Esophagus muscularis mucosa (tissue), 4 donors: Measurements from ENCODE around the gene RXRA. TPM values are rescaled to one million over a fixed set of nuclear protein-coding genes. Genes with fewer than 3 reads are reported as not detected.

Source experiments
- DNase-seq: peaks from one replicate; pipeline ENCODE4 v3.0.0-alpha.2; 2017; ENCODE audit errors: extremely low spot score
- H3K27ac ChIP-seq, 4 donors: fragments of 200-600 bp; sonication (generic); replicated peaks in 1 of 4; 1 replicate in 3 of 4; 2 replicates in 1 of 4; pipeline ENCODE4 v1.5.1; 2016 to 2019; ENCODE audit warnings: mild to moderate bottlenecking in 1 of 4
- H3K27me3 ChIP-seq, 4 donors: fragments of 200-600 bp; sonication (generic); one replicate each; pipeline versions ENCODE4 v1.5.1 to v1.6.0; 2016 to 2019
- H3K36me3 ChIP-seq, 4 donors: fragments of 200-600 bp; sonication (generic); one replicate each; pipeline ENCODE4 v1.5.1; 2016 to 2019
- H3K4me1 ChIP-seq, 4 donors: fragments of 200-600 bp; sonication (generic); one replicate each; pipeline ENCODE4 v1.5.1; 2016 to 2019
- H3K4me3 ChIP-seq, 4 donors: fragments of 200-600 bp; sonication (generic); 1 replicate in 2 of 4; 2 replicates in 2 of 4; pipeline ENCODE4 v1.5.1; 2016 to 2019; ENCODE audit warnings: mild to moderate bottlenecking in 4 of 4, moderate library complexity in 1 of 4
- H3K9me3 ChIP-seq, 4 donors: fragments of 200-600 bp; sonication (generic); 1 replicate in 3 of 4; 2 replicates in 1 of 4; pipeline ENCODE4 v1.5.1; 2016 to 2019
- EP300 ChIP-seq: sonication (generic); formaldehyde crosslinking; IDR thresholded peaks from one replicate; pipeline ENCODE4 v1.6.1; 2017; ENCODE audit warnings: antibody characterized with exemption
- POLR2A ChIP-seq: fragments of 450-650 bp; IDR thresholded peaks from one replicate; pipeline ENCODE4 v1.6.1; 2017; ENCODE audit warnings: antibody characterized with exemption, moderate library complexity, mild to moderate bottlenecking, low read depth
- POLR2AphosphoS5 ChIP-seq, 2 donors: sonication (generic); formaldehyde crosslinking; IDR thresholded peaks; one replicate each; pipeline ENCODE4 v1.6.1; 2017; ENCODE audit warnings: antibody characterized with exemption in 2 of 2
- WGBS: methylation state at CpG from one replicate; pipeline ENCODE4 v1.1.5; 2018; 5-methylcytosine and 5-hydroxymethylcytosine counted together
- intact Hi-C: fragments of 100-400 bp; cut with DNase I; formaldehyde crosslinking; loops from one replicate; pipeline ENCODE4 v1.15.1; 2023
- total RNA-seq, 4 donors: library from RNA; depleted of rRNA; stranded (reverse); fragments of >200 nt; gene quantifications; one replicate each; pipeline versions ENCODE4 v1.1.0 to v1.2.1, GENCODE V29; 2016
- TF ChIP-seq, protein P1 (sequence below), 3 experiments: fragments of 200-600 bp in 2 of 3; fragments of 450-650 bp in 1 of 3; sonication (generic) in 2 of 3; IDR thresholded peaks; one replicate each; pipeline ENCODE4 v1.5.1; 2017 to 2019; ENCODE audit warnings: antibody characterized with exemption in 3 of 3, mild to moderate bottlenecking in 2 of 3, moderate library complexity in 1 of 3

Gene RXRA
- total RNA-seq, 4 donors from 2014 or later, result 46.4 to 81.0 (median 63.7) TPM

DNA sequence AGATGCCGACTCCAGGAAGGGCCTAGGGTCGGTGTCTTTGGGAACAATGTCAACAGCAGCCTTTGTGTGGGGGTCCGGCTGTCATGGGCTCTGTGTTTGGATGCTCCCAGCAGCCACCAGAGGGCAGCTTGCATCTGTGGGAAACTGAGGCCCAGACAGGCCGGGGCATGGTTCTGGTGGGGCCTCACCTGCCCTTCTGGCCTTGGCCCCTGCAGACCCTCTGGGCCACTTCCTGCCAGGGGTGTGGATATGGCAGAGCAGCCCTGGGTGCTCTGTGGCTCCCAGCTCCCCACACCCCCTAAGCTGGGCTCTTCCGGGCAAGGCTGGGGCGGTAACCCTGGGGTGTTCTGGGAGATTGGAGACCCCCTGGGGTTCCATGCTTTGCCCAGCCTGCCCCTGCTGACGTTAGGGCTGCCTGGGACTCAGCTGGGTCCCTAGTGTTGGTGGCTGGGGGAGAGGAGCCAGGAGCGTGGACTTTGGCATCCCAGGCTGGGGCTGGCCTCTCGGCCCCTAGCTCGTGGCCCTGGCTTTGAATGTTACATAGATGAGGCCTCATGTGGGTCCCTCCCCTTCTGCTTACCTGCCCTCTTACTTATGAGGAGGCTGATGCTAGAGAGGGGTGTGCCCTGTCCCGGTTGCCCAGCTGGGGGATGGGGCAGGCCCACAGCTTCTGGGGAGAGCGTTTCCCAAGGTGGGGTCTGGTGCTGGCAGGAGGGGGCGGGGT, 38.3 kb downstream of the RXRA start:
- Histone ChIP-seq H3K27me3 (no peaks in the 10 kb centered on the region), H3K9me3 (no peaks in the 10 kb centered on the region), H3K27ac (peak overlapping the region; percentile 86 to 91 (median 90)), H3K36me3 (no peaks in the 10 kb centered on the region), H3K4me3 (no peak overlapping the region), H3K4me1 (peaks cover 72 to 94% (median 91%) of the 10 kb centered on the region in 4 donors)
- no peak for DNase-seq
- WGBS, result 73% methylated on average over 12 of the region's 13 CpGs
- TF ChIP-seq, protein P1, sequence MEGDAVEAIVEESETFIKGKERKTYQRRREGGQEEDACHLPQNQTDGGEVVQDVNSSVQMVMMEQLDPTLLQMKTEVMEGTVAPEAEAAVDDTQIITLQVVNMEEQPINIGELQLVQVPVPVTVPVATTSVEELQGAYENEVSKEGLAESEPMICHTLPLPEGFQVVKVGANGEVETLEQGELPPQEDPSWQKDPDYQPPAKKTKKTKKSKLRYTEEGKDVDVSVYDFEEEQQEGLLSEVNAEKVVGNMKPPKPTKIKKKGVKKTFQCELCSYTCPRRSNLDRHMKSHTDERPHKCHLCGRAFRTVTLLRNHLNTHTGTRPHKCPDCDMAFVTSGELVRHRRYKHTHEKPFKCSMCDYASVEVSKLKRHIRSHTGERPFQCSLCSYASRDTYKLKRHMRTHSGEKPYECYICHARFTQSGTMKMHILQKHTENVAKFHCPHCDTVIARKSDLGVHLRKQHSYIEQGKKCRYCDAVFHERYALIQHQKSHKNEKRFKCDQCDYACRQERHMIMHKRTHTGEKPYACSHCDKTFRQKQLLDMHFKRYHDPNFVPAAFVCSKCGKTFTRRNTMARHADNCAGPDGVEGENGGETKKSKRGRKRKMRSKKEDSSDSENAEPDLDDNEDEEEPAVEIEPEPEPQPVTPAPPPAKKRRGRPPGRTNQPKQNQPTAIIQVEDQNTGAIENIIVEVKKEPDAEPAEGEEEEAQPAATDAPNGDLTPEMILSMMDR (IDR thresholded peaks at IDR 0.05), result peak in 2 of 3 experiments; percentile 12 to 28
- TF ChIP-seq EP300, result no peak
- intact Hi-C loops, result loop anchor here (5.0 kb wide), 1 partner anchor 37 kb away; the partner anchor contains the start of gene RXRA

DNA sequence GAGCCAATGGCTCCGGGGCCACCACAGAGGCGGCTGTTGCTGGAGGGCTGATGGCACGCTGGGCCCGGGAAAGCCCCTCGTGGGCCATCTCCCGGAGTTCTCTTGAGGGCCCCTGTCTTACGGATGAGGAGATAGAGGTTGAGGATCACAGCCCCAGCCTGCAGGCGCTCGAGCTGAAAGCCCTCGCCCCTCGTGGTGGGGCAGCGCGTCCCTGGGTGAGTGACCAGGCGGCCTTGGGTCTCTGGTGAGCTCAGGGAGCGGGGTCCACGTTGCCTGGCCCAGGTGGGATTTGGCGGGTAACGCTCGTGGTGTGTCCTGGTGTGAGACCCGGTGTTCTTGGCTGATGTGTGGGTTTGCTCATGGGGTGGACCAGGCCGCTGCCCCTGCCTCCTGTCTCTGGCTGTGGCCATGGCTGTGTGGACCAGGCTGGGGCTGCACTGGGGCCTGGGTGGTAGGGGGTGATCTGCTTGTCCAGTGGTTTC, 38.9 kb downstream of the RXRA start:
- H3K27ac ChIP-seq, result peak overlapping the region; percentile 86 to 91 (median 90)
- TF ChIP-seq EP300 (no peak), POLR2AphosphoS5 (IDR thresholded peaks at IDR 0.05) (no peak)
- peaks cover 72 to 94% (median 91%) of the 10 kb centered on the region in 4 donors for H3K4me1 ChIP-seq
- intact Hi-C loops, result loop anchor here (5.0 kb wide), 1 partner anchor 38 kb away; the partner anchor contains the start of gene RXRA
- H3K9me3 ChIP-seq, result no peaks in the 10 kb centered on the region
- H3K36me3 ChIP-seq, result no peaks in the 10 kb centered on the region
- DNase-seq, result no peak
- WGBS, result 82% methylated on average over 9 of the region's 21 CpGs
- H3K4me3 ChIP-seq, result no peak overlapping the region
- no peaks in the 10 kb centered on the region for H3K27me3 ChIP-seq

DNA sequence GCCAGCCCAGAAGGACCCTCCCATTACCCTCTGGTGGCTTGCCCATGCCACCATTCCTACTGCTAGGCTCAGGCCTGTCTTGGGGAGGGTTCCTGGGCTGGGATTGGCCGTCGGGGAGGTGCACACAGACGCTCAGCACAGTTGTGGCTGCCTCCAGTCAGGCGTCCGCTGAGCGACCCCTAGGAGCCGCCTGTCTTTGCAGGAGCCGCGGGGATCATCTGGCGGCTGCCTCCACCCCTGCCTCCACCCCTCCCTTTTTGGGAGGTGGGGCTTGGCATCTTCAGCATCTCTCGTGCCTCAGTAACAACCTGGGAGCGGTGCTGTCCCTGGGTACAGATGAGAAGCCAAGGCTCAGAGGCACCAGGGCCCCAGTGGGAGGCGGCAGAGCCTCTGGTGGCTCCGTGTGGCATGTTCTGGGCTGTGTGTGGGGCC, 39.6 kb downstream of the RXRA start:
- peaks cover 72 to 94% (median 91%) of the 10 kb centered on the region in 4 donors for H3K4me1 ChIP-seq
- no peaks in the 10 kb centered on the region for H3K27me3 ChIP-seq
- WGBS, result 13% methylated on average over 2 of the region's 14 CpGs
- TF ChIP-seq, protein P1 (IDR thresholded peaks at IDR 0.05), result peak; percentile 21 to 24 (median 23)
- TF ChIP-seq POLR2A, result no peak
- peak overlapping the region; percentile 32 to 55 (median 44) for H3K4me3 ChIP-seq
- no peaks in the 10 kb centered on the region for H3K36me3 ChIP-seq
- H3K9me3 ChIP-seq, result no peaks in the 10 kb centered on the region
- peak; percentile 93 for DNase-seq
- peak overlapping the region; percentile 86 to 91 (median 90) for H3K27ac ChIP-seq
- intact Hi-C loops, result loop anchor here (5.0 kb wide), 1 partner anchor 39 kb away; the partner anchor contains the start of gene RXRA

DNA sequence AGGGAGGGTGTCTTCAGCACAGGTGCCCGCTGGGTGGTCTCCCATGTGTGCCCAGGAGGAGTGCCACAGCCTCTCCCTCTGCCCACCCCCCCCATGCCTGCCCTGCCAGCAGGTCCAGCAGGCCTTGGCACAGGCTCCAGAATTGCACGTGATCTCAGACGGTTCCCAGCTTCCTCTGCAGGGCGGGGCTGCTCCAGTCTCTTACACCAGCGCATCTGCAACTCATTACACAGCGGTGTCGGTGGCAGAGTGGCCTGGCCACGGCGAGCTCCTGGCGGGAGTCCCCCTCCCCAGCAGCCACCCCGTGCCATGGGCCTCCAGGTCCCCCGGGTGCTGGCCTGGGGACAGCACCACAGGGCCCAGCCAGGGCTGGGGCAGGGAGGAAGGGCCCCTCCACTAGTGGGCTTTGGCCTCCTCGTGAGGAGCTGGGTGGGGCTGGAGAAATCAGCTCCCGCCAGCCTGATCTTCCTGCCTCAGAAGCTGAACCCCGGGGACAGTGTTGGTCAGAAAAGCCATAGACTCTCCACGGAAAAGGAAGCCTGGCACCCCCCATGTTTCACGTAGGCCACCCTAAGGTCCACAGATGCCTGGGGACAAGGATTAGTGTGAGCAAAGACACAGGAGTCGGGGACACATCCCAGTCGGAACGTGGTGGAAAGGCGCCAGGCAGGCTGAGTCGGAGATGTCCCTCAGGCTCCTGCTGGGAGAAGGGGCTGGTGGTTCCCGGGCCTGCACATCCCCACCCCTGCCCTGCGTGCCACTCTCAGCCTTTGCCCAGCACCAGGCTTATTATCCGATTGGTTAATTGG, 40.2 kb downstream of the RXRA start:
- no peaks in the 10 kb centered on the region for H3K27me3 ChIP-seq
- peak overlapping the region; percentile 86 to 91 (median 90) for H3K27ac ChIP-seq
- peaks cover 75 to 94% (median 91%) of the 10 kb centered on the region in 4 donors for H3K4me1 ChIP-seq
- no peaks in the 10 kb centered on the region for H3K9me3 ChIP-seq
- TF ChIP-seq POLR2A (peak; percentile 79), EP300 (no peak), POLR2AphosphoS5 (IDR thresholded peaks at IDR 0.05) (peak; percentile 83 to 94)
- TF ChIP-seq, protein P1 (IDR thresholded peaks at IDR 0.05), result no peak
- intact Hi-C loops, result loop anchor here (5.0 kb wide), 1 partner anchor 39 kb away; the partner anchor contains the start of gene RXRA
- WGBS, result 12% methylated on average over 9 of the region's 25 CpGs
- peak overlapping the region; percentile 32 to 55 (median 44) for H3K4me3 ChIP-seq
- no peaks in the 10 kb centered on the region for H3K36me3 ChIP-seq
- peak; percentile 97 for DNase-seq

DNA sequence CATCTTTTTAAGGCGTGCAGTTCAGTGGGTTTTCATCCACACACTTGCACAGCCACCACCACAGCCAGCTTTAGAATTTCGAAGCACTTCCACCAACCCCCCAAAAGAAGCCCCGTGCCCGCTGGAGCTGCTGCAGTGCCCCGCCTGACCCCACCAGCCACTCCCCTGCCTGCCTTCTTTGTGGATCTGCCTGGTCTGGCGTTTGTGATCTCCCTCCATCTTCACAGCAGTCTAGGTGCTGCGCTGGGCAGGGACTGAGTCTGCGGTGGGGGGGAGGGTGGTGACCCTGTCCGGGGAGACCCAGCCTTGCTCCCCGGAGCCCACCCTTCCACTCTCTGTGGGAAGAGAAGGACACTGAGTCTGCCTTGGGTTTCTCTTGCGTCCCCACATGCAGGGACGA, 40.8 kb downstream of the RXRA start:
- H3K36me3 ChIP-seq, result no peaks in the 10 kb centered on the region
- peak overlapping the region; percentile 86 to 91 (median 90) for H3K27ac ChIP-seq
- no peak for DNase-seq
- intact Hi-C loops, result loop anchor here (5.0 kb wide), 1 partner anchor 40 kb away; the partner anchor contains the start of gene RXRA
- H3K4me1 ChIP-seq, result peaks cover 69 to 94% (median 91%) of the 10 kb centered on the region in 4 donors
- H3K27me3 ChIP-seq, result no peaks in the 10 kb centered on the region
- TF ChIP-seq EP300, result no peak
- TF ChIP-seq POLR2AphosphoS5 (IDR thresholded peaks at IDR 0.05), result no peak
- TF ChIP-seq POLR2A, result no peak
- TF ChIP-seq, protein P1 (IDR thresholded peaks at IDR 0.05), result no peak
- H3K9me3 ChIP-seq, result no peaks in the 10 kb centered on the region
- peak overlapping the region; percentile 32 to 55 (median 44) for H3K4me3 ChIP-seq
- 80% methylated on average over 6 of the region's 12 CpGs for WGBS
